HEK293 (cell line): ENCODE results near the gene PSEN2.

Experiments
- CTCF ChIA-PET: fragments of 350-600 bp; formaldehyde crosslinking; extraction: SDS; loops from one replicate; lab custom pipeline; 2021; ENCODE audit warnings: antibody characterized with exemption; lab: Yijun Ruan, JAX
- POLR2A ChIA-PET: fragments of 300-600 bp; formaldehyde crosslinking; extraction: SDS; loops from one replicate; lab custom pipeline; 2020; ENCODE audit warnings: antibody characterized with exemption, inconsistent platforms; lab: Yijun Ruan, JAX
- H3K27ac ChIP-seq: fragments of 200-500 bp; sonication (Bioruptor generic); 2 replicates; pipeline ENCODE4 v1.5.1; 2014; ENCODE audit warnings: low read depth, low read length, control low read depth, inconsistent platforms; ENCODE audit errors: extremely low read depth
- H3K36me3 ChIP-seq, 2 experiments: fragments of 200-500 bp in 1 of 2; sonication (Bioruptor generic) in 1 of 2; 1 replicate in 1 of 2; 2 replicates in 1 of 2; pipeline ENCODE4 v1.5.1; 2014 to 2017; ENCODE audit warnings: inconsistent platforms in 2 of 2, low read length in 2 of 2; ENCODE audit not compliant: control insufficient read depth in 2 of 2, insufficient read depth in 1 of 2
- H3K4me1 ChIP-seq: fragments of 200-500 bp; sonication (Bioruptor generic); 2 replicates; pipeline ENCODE4 v1.5.1; 2014; ENCODE audit warnings: mild to moderate bottlenecking, low read length, inconsistent platforms; ENCODE audit not compliant: control insufficient read depth, insufficient read depth
- H3K4me3 ChIP-seq: 2 replicates; pipeline ENCODE4 v1.5.1; 2011; ENCODE audit warnings: low read depth, mild to moderate bottlenecking, control low read depth, low read length, moderate library complexity
- H3K9me3 ChIP-seq: fragments of 200-500 bp; sonication (Bioruptor generic); 2 replicates; pipeline ENCODE4 v1.5.1; 2014; ENCODE audit warnings: low read depth, low read length, inconsistent platforms; ENCODE audit not compliant: control insufficient read depth, insufficient read depth
- ELK4 ChIP-seq: IDR thresholded peaks from 2 replicates; pipeline ENCODE4 v1.6.1; 2011; ENCODE audit warnings: mild to moderate bottlenecking, low read depth, low read length, borderline replicate concordance
- GLIS1 ChIP-seq: fragments of 450-650 bp; formaldehyde crosslinking; IDR thresholded peaks from 2 replicates; pipeline ENCODE4 v1.5.1; 2016; ENCODE audit warnings: missing biosample characterization, missing genetic modification characterization
- KLF7 ChIP-seq: fragments of 450-650 bp; formaldehyde crosslinking; IDR thresholded peaks from 2 replicates; pipeline ENCODE4 v1.5.1; 2016; ENCODE audit warnings: missing biosample characterization, missing genetic modification characterization, borderline replicate concordance
- MYNN ChIP-seq: fragments of 450-650 bp; formaldehyde crosslinking; IDR thresholded peaks from 2 replicates; pipeline ENCODE4 v1.5.1; 2016; ENCODE audit warnings: missing biosample characterization, missing genetic modification characterization, borderline replicate concordance
- SP3 ChIP-seq: fragments of 450-650 bp; formaldehyde crosslinking; IDR thresholded peaks from 2 replicates; pipeline ENCODE4 v1.5.1; 2016; ENCODE audit warnings: missing biosample characterization, missing genetic modification characterization
- ZNF133 ChIP-seq: fragments of 450-650 bp; formaldehyde crosslinking; IDR thresholded peaks from 2 replicates; pipeline ENCODE4 v1.5.1; 2016; ENCODE audit warnings: missing biosample characterization, missing genetic modification characterization
- ZNF138 ChIP-seq: fragments of 450-650 bp; formaldehyde crosslinking; IDR thresholded peaks from 2 replicates; pipeline ENCODE4 v1.5.1; 2016; ENCODE audit warnings: missing biosample characterization, missing genetic modification characterization, borderline replicate concordance
- ZNF157 ChIP-seq: fragments of 450-650 bp; formaldehyde crosslinking; IDR thresholded peaks from 2 replicates; pipeline ENCODE4 v1.5.1; 2016; ENCODE audit warnings: missing biosample characterization, missing genetic modification characterization
- ZNF16 ChIP-seq: fragments of 450-650 bp; formaldehyde crosslinking; IDR thresholded peaks from 2 replicates; pipeline ENCODE4 v1.5.1; 2016; ENCODE audit warnings: low read depth, missing biosample characterization, missing genetic modification characterization
- ZNF19 ChIP-seq: fragments of 450-650 bp; formaldehyde crosslinking; IDR thresholded peaks from 2 replicates; pipeline ENCODE4; 2016; ENCODE audit warnings: missing biosample characterization, missing genetic modification characterization, low read depth
- ZNF2 ChIP-seq: fragments of 450-650 bp; formaldehyde crosslinking; IDR thresholded peaks from 2 replicates; pipeline ENCODE4 v1.5.1; 2016; ENCODE audit warnings: missing biosample characterization, missing genetic modification characterization
- ZNF221 ChIP-seq: fragments of 450-650 bp; formaldehyde crosslinking; IDR thresholded peaks from 2 replicates; pipeline ENCODE4 v1.5.1; 2017; ENCODE audit warnings: missing biosample characterization, missing genetic modification characterization, borderline replicate concordance
- ZNF239 ChIP-seq: fragments of 450-650 bp; formaldehyde crosslinking; IDR thresholded peaks from 2 replicates; pipeline ENCODE4 v1.5.1; 2016; ENCODE audit warnings: missing biosample characterization, missing genetic modification characterization
- ZNF514 ChIP-seq: fragments of 450-650 bp; formaldehyde crosslinking; IDR thresholded peaks from 2 replicates; pipeline ENCODE4 v1.5.1; 2016; ENCODE audit warnings: missing biosample characterization, missing genetic modification characterization
- ZNF521 ChIP-seq: fragments of 450-650 bp; formaldehyde crosslinking; IDR thresholded peaks from 2 replicates; pipeline ENCODE4 v1.5.1; 2017; ENCODE audit warnings: missing biosample characterization, mild to moderate bottlenecking, missing genetic modification characterization
- ZNF555 ChIP-seq: fragments of 450-650 bp; formaldehyde crosslinking; conservative IDR thresholded peaks from 2 replicates; pipeline ENCODE4 v1.5.1; 2017; ENCODE audit warnings: missing biosample characterization, mild to moderate bottlenecking, missing genetic modification characterization, inconsistent platforms
- ZNF837 ChIP-seq: fragments of 450-650 bp; formaldehyde crosslinking; IDR thresholded peaks from 2 replicates; pipeline ENCODE4 v1.5.1; 2016; ENCODE audit warnings: missing biosample characterization, missing genetic modification characterization
- ZSCAN23 ChIP-seq: fragments of 450-650 bp; formaldehyde crosslinking; IDR thresholded peaks from 2 replicates; pipeline ENCODE4 v1.5.1; 2016; ENCODE audit warnings: missing biosample characterization, missing genetic modification characterization
- TF ChIP-seq, protein P1 (sequence below): fragments of 450-650 bp; formaldehyde crosslinking; IDR thresholded peaks from 2 replicates; pipeline ENCODE4 v1.5.1; 2017; ENCODE audit warnings: missing biosample characterization, mild to moderate bottlenecking, missing genetic modification characterization, moderate library complexity
- TF ChIP-seq, protein P2 (sequence below): fragments of 450-650 bp; formaldehyde crosslinking; IDR thresholded peaks from 2 replicates; pipeline ENCODE4 v1.5.1; 2016; ENCODE audit warnings: missing biosample characterization, missing genetic modification characterization
- TF ChIP-seq, protein P3 (sequence below): fragments of 450-650 bp; formaldehyde crosslinking; IDR thresholded peaks from 2 replicates; pipeline ENCODE4 v1.5.0; 2017; ENCODE audit warnings: missing biosample characterization, missing genetic modification characterization, borderline replicate concordance

Gene PSEN2

DNA sequence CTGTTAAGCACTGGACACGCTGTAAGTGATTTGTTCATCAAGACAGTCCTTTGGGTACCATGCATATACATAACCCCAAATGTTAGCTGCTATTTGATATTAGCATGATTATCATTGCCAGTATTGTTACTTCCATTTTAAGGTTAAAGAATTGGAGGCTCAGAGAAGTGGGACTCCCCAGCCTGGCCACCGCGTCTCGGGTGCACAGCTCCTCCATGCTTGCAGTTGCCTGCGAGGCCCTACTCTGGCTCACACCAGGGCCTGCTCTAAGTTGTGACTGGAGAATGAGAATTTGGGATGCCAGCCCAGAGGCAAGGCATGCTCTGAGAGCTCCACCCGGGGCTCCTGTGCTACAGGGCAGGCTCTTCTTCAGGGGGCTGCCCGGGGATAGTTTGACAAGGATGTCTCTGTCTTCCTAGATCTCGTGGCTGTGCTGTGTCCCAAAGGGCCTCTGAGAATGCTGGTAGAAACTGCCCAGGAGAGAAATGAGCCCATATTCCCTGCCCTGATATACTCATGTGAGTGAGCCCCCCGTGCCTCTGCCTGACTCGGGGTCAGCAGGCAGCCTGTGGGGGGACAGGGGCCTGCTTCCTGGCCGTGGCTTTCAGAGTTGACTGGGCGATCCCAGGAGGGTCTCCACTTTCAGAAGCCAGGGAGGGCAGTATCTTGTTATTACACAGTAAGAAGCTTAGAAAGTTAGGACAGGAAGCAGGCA, 19.4 kb downstream of the PSEN2 start:
- Histone ChIP-seq H3K4me3 (no peak overlapping the region), H3K9me3 (no peaks in the 10 kb centered on the region), H3K27ac (no peak overlapping the region), H3K36me3 (peaks cover 15 to 97% of the 10 kb centered on the region in 2 experiments; a peak in 2 of 3 replicates), H3K4me1 (no peaks in the 10 kb centered on the region)
- POLR2A ChIA-PET = no interaction called here
- CTCF ChIA-PET = interaction anchor here (1.1 kb wide), 1 partner anchor 263 kb away, joined by 3 read pairs; no protein-coding TSS in a partner anchor
- TF ChIP-seq ZNF221 (tag by site-specific recombination) (no peak), ZSCAN23 (no peak), ZNF837 (tag by site-specific recombination) (no peak), ZNF138 (tag by site-specific recombination) (no peak), GLIS1 (tag by site-specific recombination) (no peak), ZNF521 (tag by site-specific recombination) (no peak), ELK4 (no peak), ZNF157 (tag by site-specific recombination) (no peak), ZNF239 (no peak), ZNF555 (tag by site-specific recombination) (no peak), ZNF19 (tag by site-specific recombination) (no peak), ZNF16 (tag by site-specific recombination) (no peak), ZNF514 (tag by site-specific recombination) (no peak)
- TF ChIP-seq, protein P1, sequence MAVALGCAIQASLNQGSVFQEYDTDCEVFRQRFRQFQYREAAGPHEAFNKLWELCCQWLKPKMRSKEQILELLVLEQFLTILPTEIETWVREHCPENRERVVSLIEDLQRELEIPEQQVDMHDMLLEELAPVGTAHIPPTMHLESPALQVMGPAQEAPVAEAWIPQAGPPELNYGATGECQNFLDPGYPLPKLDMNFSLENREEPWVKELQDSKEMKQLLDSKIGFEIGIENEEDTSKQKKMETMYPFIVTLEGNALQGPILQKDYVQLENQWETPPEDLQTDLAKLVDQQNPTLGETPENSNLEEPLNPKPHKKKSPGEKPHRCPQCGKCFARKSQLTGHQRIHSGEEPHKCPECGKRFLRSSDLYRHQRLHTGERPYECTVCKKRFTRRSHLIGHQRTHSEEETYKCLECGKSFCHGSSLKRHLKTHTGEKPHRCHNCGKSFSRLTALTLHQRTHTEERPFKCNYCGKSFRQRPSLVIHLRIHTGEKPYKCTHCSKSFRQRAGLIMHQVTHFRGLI (tag by site-specific recombination) = no peak

DNA sequence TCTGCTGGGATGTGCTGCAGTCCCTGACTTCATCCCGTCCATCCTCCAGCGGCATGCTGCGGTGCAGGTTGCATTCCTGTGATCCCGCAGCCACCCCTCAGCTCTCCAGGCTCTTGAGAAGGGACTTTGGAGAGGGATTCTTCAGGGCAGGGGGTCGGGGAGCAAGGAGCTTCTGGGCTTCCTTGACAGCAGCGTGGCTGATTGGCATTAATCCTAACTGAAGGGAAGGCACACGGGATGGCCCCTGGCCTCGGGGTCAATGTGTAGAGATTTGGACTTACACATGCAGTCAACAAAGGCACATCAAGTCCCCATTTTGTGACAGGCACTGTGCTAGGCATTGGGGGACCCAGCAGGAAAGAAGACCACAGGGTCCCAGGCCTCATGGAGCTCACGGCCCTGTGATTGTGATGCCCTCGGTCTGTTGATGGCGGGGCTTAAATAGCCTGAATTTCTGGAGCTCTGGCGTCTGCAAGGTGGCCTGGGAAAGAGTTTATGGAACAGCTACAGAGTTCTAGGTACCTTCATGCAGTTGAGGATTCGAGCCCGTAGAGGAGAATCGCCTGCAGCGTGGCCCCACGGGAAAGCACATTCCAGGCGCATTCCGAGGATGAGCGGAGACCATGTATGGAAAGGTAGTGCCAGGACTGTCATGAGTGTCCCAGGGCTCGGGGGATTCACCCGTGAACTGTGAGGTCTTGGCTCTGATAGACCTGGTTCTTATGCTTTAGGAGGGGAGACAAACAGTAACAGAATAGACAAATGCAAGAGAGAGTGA, 20.1 kb downstream of the PSEN2 start:
- peaks cover 15 to 97% of the 10 kb centered on the region in 2 experiments; a peak in 2 of 3 replicates for H3K36me3 ChIP-seq
- no peaks in the 10 kb centered on the region for H3K4me1 ChIP-seq
- TF ChIP-seq KLF7 (tag by site-specific recombination) (no peak), MYNN (tag by site-specific recombination) (no peak), ZNF133 (tag by site-specific recombination) (no peak), ZNF221 (tag by site-specific recombination) (no peak), ZNF2 (tag by site-specific recombination) (no peak), SP3 (tag by site-specific recombination) (no peak)
- TF ChIP-seq, protein P2, sequence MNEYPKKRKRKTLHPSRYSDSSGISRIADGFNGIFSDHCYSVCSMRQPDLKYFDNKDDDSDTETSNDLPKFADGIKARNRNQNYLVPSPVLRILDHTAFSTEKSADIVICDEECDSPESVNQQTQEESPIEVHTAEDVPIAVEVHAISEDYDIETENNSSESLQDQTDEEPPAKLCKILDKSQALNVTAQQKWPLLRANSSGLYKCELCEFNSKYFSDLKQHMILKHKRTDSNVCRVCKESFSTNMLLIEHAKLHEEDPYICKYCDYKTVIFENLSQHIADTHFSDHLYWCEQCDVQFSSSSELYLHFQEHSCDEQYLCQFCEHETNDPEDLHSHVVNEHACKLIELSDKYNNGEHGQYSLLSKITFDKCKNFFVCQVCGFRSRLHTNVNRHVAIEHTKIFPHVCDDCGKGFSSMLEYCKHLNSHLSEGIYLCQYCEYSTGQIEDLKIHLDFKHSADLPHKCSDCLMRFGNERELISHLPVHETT (tag by site-specific recombination) = no peak
- TF ChIP-seq, protein P3, sequence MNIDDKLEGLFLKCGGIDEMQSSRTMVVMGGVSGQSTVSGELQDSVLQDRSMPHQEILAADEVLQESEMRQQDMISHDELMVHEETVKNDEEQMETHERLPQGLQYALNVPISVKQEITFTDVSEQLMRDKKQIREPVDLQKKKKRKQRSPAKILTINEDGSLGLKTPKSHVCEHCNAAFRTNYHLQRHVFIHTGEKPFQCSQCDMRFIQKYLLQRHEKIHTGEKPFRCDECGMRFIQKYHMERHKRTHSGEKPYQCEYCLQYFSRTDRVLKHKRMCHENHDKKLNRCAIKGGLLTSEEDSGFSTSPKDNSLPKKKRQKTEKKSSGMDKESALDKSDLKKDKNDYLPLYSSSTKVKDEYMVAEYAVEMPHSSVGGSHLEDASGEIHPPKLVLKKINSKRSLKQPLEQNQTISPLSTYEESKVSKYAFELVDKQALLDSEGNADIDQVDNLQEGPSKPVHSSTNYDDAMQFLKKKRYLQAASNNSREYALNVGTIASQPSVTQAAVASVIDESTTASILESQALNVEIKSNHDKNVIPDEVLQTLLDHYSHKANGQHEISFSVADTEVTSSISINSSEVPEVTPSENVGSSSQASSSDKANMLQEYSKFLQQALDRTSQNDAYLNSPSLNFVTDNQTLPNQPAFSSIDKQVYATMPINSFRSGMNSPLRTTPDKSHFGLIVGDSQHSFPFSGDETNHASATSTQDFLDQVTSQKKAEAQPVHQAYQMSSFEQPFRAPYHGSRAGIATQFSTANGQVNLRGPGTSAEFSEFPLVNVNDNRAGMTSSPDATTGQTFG (tag by site-specific recombination) = no peak
- H3K9me3 ChIP-seq = no peaks in the 10 kb centered on the region
- no peak overlapping the region for H3K4me3 ChIP-seq
- POLR2A ChIA-PET = interaction anchor here (0.6 kb wide), 1 partner anchor 444 kb away, joined by 6 read pairs; no protein-coding TSS in a partner anchor
- H3K27ac ChIP-seq = no peak overlapping the region
- CTCF ChIA-PET = interaction anchor here (1.1 kb wide), 1 partner anchor 264 kb away, joined by 3 read pairs; no protein-coding TSS in a partner anchor
